ENCODE measurements around the gene GPR176.
"Not testable (repeated sequence)": the region's sequence is repeated elsewhere in the genome, so short reads cannot be mapped to it uniquely, and the experiment has no call there.

Gene GPR176

GRCh38 chr15:39934397-39935071 is 14.5 kb upstream of the GPR176 start:
- DNase-seq = no peak

GRCh38 chr15:39931615-39932014 is 11.5 kb upstream of the GPR176 start:
- DNase-seq = no peak

DNA sequence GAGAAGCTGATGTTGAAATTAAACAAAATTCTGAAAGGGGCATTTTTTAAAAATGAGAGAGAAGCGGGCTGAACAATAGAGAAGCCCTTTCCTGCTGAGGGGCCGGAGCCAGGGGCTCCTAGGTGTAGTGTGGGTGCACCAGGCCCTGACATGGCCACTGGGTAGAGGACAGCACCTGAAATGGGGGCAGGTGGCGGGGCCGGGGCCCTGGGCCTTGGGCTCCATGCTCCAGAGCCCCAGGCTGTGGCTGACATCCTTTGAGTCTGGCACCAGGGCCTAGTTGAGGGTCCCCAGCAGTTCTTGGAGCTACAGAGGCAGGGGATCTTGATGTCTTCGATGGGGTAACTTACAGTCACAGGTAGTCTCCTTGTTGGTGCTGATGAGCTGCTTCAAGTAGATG is 6.5 kb upstream of the GPR176 start:
- DNase-seq = no peak

DNA sequence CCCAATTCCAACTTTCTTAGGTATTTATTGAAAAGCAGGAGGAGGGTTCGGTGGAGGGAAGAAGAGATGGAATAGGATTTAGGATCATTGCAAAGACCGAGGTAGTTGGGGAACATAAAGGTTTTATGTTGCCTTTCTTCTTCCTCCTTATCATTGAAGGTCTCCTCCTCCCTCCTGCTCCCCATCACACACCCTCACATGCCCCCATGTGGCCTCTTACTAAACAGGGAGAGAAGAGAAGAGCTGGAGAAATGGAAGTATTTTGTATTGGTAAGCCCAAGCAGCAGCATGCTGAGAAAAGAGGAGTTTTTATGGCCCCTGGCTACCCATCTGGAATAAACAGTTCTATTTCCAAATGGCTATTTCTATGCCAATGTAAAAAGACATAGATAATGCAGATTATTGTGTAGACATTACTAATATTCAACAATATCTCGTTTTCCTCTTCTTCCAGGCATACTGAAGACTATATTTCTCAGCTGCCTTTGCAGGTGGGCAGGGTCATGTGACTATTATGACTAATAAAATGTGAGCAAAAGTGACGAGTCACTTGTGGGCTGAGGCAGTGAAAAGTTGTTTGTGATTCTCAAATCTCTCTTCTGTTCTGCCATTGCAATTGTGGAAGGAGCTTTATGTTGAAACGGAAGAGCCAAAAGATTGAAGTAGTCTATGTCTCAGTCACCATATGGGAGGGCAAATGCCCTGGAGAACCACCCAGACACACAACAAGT is 5.2 kb upstream of the GPR176 start:
- peak; percentile 18 for DNase-seq

DNA sequence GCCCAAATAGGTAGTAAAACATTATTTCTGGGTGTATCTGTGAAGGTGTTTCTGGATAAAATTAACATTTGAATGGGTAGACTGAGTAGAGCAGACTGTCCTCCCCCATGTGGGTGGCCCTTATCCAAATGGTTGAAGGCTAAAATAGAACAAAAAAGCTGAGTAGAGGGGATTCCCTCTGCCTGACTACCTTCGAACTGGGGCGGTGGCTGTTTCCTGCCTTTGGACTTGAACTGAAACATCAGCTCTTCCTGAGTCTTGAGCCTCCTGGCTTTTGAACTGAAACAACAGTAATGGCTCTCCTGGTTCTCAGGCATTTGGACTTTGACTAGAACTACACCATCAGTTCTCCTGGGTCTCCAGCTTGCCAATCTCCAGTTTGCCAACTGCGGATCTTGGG is 4.4 kb upstream of the GPR176 start:
- no peak for DNase-seq

DNA sequence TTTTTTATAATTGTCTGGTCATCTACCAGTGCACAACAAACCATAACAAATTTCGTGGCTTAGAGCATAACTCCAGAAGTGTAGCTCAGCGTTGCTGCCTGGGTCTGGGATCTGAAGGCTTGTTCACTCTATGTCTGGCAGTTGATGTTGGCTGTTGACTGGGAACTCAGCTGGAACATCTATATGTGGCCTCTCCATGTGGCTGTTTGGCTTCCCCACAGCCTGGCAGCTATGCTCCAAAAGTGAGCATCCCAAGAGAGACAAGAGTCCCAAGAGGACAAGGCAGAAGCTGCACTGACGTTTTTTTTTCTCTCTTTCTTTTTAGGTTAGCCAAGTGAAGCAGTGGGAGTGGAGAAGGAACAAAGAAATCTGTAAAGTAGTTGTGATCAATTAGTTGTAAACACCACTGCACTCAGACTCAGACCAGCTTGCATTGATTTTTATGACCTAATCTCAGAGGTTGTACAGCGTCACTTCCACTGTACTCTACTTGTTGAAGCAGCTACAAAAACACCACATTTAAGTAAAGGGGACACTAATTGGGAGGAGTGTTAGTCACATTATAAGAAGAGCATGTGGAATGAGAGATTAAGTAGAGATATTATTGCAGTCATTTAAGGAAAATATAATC is 2.5 kb upstream of the GPR176 start:
- no peak for DNase-seq

DNA sequence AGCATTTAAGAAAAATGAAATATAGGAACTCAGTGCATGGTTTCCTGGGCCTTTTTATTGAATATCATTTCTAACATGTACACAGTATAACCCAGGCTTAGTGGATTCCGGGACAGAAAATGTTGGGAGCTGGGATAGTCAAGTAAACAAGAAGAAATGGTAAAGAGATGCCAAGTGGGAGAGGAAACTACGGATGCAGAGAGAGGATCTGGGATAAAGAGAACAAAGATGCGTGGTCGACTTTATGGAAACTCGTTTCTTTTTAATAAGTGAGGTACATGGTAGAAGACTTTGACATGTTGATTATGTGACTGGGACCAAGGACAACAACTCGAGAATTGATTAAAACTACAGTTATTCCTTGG is 1.2 kb upstream of the GPR176 start:
- DNase-seq = no peak

DNA sequence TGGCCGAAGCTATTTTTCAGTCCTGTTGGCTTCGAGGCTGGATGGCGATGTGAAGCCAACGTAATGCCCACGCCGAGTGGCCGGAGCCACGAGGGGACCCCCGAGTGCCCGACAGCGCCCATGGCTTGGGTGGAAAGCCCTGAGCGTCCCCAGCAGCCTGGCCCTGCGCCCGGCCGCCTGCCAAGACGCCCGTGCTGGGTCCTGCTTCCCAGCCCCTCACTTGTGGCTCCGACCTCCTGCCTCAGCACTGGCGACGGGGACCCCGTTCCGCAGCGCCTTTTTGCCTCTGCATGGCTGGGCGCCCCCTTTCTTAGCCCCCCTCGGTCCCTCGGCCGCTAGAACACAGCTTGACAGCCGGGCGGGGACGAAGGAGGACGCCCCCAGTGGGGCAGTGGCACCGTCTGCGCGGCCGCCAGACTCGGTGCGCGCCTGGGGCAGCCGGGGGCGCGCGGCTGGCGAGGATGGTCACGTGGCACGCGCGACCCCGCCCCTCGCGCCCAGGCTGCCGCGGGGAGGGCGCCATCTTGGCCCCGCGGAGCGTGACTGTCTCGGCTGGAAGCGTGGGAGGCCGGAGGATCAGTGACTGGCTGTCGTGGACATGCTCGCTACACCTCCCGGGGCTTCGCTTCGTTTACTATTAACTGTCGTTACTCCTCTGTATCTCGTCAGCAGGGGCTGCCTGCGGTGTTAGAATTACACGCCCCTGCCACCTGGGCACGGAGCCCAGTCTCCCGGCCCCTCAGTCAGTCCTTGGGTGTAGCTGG is 626 bp upstream of the GPR176 start:
- peak; percentile 80 for DNase-seq

- no peak for DNase-seq
Measured at GRCh38 chr15:39919411-39919747, 687 bp downstream of the GPR176 start.

- no peak for DNase-seq
Measured at GRCh38 chr15:39918688-39919385, 1.2 kb downstream of the GPR176 start.

GRCh38 chr15:39914977-39915376 is 5.1 kb downstream of the GPR176 start:
- no peak for DNase-seq

DNA sequence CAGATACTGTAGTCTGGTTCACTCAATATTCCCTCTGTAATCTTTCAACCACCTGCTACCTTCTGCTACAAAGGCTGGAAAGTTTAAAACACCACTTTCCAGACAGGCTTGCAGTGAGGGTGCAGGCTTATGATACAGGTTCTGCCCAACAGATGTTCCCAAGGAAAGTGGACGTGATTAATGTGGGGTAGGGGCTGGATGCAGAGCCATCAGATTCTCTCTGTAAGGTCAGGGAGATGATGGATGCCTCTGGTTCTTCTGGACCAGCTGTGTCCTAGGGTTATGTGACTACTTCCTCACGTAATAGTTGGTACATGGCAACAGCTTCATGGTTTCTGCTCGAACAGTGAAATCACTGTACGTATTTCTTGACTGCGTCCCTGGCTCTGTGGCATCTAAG is 11.1 kb downstream of the GPR176 start:
- no peak for DNase-seq

DNA sequence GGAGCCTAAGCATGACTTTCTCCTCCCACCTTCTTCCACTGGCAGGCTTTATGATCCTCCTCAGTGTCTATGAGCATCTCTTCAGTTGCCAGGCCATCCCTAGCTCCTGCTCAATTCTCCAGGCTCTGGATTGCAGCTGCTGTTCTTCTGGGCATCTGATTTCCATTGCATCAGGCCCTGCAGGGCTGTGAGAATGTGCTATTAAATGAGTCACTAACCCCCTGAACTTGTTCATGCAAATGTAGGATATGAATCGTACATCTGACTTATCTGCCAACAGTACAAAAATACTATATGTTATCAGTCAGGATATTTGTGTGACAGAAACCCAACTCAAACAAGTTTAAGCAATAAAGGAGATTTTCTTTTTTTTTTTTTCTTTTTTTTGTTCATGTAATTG is 11.9 kb downstream of the GPR176 start:
- DNase-seq = no peak

- DNase-seq = no peak
Measured at GRCh38 chr15:39907216-39907615, 12.8 kb downstream of the GPR176 start.

DNA sequence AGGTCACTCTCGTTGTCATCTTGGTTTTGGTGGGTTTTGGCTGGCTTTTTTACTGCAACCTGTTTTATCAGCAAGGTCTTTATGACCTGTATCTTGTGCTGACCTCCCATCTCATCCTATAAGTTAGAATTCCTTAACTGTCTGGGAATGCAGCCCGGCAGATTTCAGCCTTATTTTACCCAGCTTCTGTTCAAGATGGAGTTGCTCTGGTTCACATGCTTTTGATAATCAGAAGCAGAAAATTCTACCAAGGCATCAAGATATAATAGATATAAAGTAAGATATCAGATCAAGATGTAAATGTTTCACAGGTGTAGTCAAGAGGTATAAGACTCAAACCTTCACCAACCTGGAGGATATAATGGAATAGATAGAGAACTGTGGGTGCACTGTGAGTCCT is 16.0 kb downstream of the GPR176 start:
- no peak for DNase-seq

DNA sequence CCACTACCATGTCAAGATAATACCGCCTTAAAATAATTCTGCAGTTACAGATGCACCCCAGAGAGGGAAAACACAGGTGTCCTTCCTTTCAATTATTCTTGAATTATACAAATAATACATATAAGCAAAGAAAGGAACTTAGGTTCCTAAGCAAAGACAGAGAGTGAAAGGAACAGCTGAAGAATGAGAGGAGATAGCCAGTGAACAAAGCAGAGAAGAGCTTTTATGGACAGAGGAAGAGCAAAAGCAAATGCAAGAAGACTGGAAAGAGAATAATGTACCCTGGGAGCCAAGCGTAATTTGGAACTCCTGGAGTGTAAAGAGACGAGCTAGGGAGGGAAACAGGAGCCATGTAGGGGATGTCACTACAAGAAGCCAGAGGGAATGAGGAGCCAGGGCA is 21.7 kb downstream of the GPR176 start:
- no peak for DNase-seq

DNA sequence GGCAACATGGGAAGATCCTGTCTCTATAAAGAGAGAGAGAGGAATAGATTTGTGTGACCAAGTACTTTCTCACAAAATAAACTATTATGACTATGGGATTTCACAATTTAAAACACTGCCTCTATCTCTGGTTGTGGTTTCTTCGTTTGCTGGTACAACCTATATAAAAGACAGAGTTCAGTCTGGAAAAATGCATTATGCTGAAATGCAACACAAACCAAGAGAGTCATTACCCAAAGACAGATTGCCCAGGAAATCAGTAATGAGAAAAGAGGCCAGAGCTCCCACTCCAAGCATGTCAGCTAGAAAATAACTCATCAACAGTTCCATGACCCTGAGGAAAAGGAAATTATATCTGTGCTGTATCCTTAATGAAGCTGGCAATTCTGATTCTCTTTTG is 23.2 kb downstream of the GPR176 start:
- DNase-seq = no peak

DNA sequence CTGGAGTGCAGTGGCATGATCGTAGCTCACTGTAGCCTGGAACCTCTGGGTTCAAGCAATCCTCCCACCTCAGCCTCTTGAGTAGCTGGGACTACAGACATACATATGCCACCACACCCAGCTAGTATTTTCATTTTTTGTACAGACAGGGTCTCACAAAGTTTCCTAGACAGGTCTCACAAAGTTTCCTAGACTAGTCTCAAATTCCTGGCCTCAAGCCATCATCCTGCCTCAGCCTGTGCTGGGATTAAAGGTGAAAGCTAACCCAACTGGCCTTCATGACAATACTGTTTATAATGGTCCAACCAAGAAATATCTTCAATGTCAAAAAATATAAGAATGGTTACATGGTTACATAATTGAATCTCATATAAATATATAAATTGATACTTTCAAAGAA is 24.0 kb downstream of the GPR176 start:
- no peak for DNase-seq

- DNase-seq = not testable (repeated sequence)
Measured at GRCh38 chr15:39893051-39893450, 27.0 kb downstream of the GPR176 start.

DNA sequence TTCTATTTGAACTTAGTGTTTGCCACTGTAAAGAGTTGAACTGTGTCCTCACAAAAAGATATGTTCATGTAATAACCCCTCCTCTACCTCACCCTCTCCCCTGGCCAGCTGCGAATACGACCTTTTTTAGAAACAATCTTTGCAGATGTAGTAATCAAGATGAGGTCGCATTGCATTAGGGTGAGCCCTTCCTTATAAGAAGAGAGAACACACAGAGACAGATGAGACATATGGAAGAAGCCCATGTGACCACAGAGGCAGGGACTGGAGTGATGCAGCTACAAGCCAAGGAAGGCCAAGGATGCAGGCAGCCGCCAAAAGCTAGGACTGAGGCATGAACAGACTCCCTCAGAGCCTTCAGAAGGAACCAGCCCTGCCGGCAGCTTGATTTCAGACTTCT is 27.6 kb downstream of the GPR176 start:
- no peak for DNase-seq

- no peak for DNase-seq
Measured at GRCh38 chr15:39890621-39891020, 29.4 kb downstream of the GPR176 start.

DNA sequence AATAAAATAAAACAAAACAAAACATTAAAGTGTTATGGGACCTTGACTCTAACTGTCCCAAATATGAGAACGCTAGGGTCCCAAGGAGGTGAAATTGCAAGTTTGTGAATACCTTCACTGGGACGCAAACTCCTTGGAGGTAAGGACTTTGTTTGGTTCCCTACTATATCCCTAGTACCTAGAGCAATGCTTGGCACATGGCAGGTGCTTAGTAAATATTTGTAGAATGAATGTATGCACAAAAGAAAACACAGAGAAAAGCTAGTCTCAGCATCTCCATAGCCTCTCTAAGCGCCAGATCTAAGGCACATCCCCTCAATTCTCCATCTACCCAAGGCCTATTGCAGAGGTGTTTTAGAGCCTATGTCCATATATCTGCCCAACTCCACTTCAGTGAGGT is 30.5 kb downstream of the GPR176 start:
- no peak for DNase-seq

DNA sequence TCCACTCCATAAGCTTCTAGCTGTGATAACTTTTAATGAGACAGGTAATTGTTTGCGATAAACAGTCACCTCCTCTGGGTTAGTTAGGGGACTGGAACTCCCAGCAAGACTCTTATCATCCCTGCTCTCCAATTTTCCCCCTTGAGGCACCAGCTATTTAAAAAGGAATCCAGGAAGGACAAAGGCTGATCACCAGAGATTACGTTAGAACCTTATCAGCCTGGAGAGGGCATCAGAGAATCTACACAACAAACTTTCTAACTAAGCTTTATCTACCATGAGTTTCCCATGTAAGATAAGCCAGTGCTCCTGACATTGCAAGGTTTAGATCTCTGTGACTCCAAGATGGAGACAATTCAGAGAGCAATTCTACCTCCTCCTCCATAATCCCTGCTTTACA is 31.3 kb downstream of the GPR176 start:
- DNase-seq = no peak
